ENCODE results near the gene ATP8A2. TPM values are rescaled to one million over a fixed set of nuclear protein-coding genes. Genes with fewer than 3 reads are reported as not detected.
"Not testable (repeated sequence)": the region's sequence is repeated elsewhere in the genome, so short reads cannot be mapped to it uniquely, and the experiment has no call there.

ATP8A2 gene
- total RNA-seq, 2 experiments from 2014 or later, result 0.92 to 0.94 TPM

GRCh38 chr13:25353344-25353743 is 18.4 kb upstream of the ATP8A2 start:
- CTCF ChIA-PET, result no interaction called here
- H3K4me3 Mint-ChIP-seq, result no peak overlapping the region
- intact Hi-C loops (cut with micrococcal nuclease), result no loop called here

GRCh38 chr13:25354377-25354776 is 17.4 kb upstream of the ATP8A2 start:
- Mint-ChIP-seq H3K27me3 (peaks cover 19% of the 10 kb centered on the region), H3K27ac (no peak overlapping the region), H3K4me1 (ENCODE audit: low read depth) (no peaks in the 10 kb centered on the region), H3K4me3 (no peak overlapping the region), H3K36me3 (ENCODE audit: low read depth) (no peaks in the 10 kb centered on the region), H3K9me3 (no peaks in the 10 kb centered on the region)
- ATAC-seq (no peak), DNase-seq (no peak)
- intact Hi-C loops (cut with micrococcal nuclease), result no loop called here
- no peak for TF ChIP-seq CTCF (IDR thresholded peaks at IDR 0.05)
- POLR2A ChIA-PET, result no interaction called here
- CTCF ChIA-PET, result no interaction called here

More at GRCh38 chr13:25353344-25353743, 18.4 kb upstream of the ATP8A2 start:
- no peaks in the 10 kb centered on the region for H3K4me1 Mint-ChIP-seq (ENCODE audit: low read depth)
- POLR2A ChIA-PET, result no interaction called here
- no peak for TF ChIP-seq CTCF (IDR thresholded peaks at IDR 0.05)
- peaks cover 19% of the 10 kb centered on the region for H3K27me3 Mint-ChIP-seq
- no peaks in the 10 kb centered on the region for H3K9me3 Mint-ChIP-seq
- no peaks in the 10 kb centered on the region for H3K36me3 Mint-ChIP-seq (ENCODE audit: low read depth)
- ATAC-seq, result no peak
- H3K27ac Mint-ChIP-seq, result no peak overlapping the region
- no peak for DNase-seq

- peaks cover 14% of the 10 kb centered on the region for H3K27me3 Mint-ChIP-seq
- POLR2A ChIA-PET; H3K4me1 Mint-ChIP-seq (ENCODE audit: low read depth); H3K36me3 Mint-ChIP-seq (ENCODE audit: low read depth); H3K4me3 Mint-ChIP-seq; CTCF ChIA-PET; intact Hi-C loops (cut with micrococcal nuclease); DNase-seq; H3K9me3 Mint-ChIP-seq; ATAC-seq; H3K27ac Mint-ChIP-seq: not testable (repeated sequence)
Measured at GRCh38 chr13:25360443-25360842, 11.3 kb upstream of the ATP8A2 start.

- peaks cover 4% of the 10 kb centered on the region for H3K9me3 Mint-ChIP-seq
- H3K27ac Mint-ChIP-seq, result no peak overlapping the region
- DNase-seq (no peak), ATAC-seq (no peak)
- no peak for TF ChIP-seq CTCF (IDR thresholded peaks at IDR 0.05)
- intact Hi-C loops (cut with micrococcal nuclease), result no loop called here
- ChIA-PET POLR2A (interaction anchor here (0.7 kb wide), 1 partner anchor 60 kb away, joined by 4 read pairs; no protein-coding TSS in a partner anchor), CTCF (interaction anchor here (1.0 kb wide), 1 partner anchor 9 kb away, joined by 4 read pairs; no protein-coding TSS in a partner anchor)
- peaks cover 23% of the 10 kb centered on the region for H3K27me3 Mint-ChIP-seq
- H3K4me3 Mint-ChIP-seq, result no peak overlapping the region
- H3K36me3 Mint-ChIP-seq (ENCODE audit: low read depth), result no peaks in the 10 kb centered on the region
- no peaks in the 10 kb centered on the region for H3K4me1 Mint-ChIP-seq (ENCODE audit: low read depth)
Measured at GRCh38 chr13:25365720-25366235, 6.0 kb upstream of the ATP8A2 start.

- peaks cover 5% of the 10 kb centered on the region for H3K4me1 Mint-ChIP-seq (ENCODE audit: low read depth)
- CTCF ChIA-PET, result no interaction called here
- H3K9me3 Mint-ChIP-seq, result no peaks in the 10 kb centered on the region
- intact Hi-C loops (cut with micrococcal nuclease), result no loop called here
- peaks cover 54% of the 10 kb centered on the region for H3K27me3 Mint-ChIP-seq
- H3K27ac Mint-ChIP-seq, result no peak overlapping the region
- no peak for TF ChIP-seq CTCF (IDR thresholded peaks at IDR 0.05)
- no peak for ATAC-seq
- POLR2A ChIA-PET, result no interaction called here
- H3K36me3 Mint-ChIP-seq (ENCODE audit: low read depth), result no peaks in the 10 kb centered on the region
- peak overlapping the region; percentile 44 for H3K4me3 Mint-ChIP-seq
- DNase-seq, result no peak
Measured at GRCh38 chr13:25371158-25371874, 458 bp upstream of the ATP8A2 start.
